ENCODE results near the gene SLX4IP. TPM values are rescaled to one million over a fixed set of nuclear protein-coding genes. Genes with fewer than 3 reads are reported as not detected.
"Not testable (repeated sequence)": the region's sequence is repeated elsewhere in the genome, so short reads cannot be mapped to it uniquely, and the experiment has no call there.

Gene SLX4IP
- total RNA-seq, 2 experiments from 2014 or later = 7.6 to 8.5 TPM

GRCh38 chr20:10597637-10598036, 162.5 kb downstream of the SLX4IP start:
- Mint-ChIP-seq H3K4me1 (peaks cover 2% of the 10 kb centered on the region), H3K9me3 (no peaks in the 10 kb centered on the region), H3K36me3 (peaks cover 13% of the 10 kb centered on the region), H3K27ac (no peak overlapping the region), H3K27me3 (no peaks in the 10 kb centered on the region), H3K4me3 (no peak overlapping the region)
- DNase-seq = no peak
- ATAC-seq (ENCODE audit: low read depth) = no peak
- POLR2A ChIA-PET = no interaction called here

- no peak for ATAC-seq (ENCODE audit: low read depth)
- Mint-ChIP-seq H3K9me3 (no peaks in the 10 kb centered on the region), H3K27me3 (no peaks in the 10 kb centered on the region), H3K27ac (no peak overlapping the region), H3K36me3 (peaks cover 21% of the 10 kb centered on the region), H3K4me3 (no peak overlapping the region), H3K4me1 (peaks cover 4% of the 10 kb centered on the region)
- DNase-seq = no peak
- POLR2A ChIA-PET = no interaction called here
Measured at GRCh38 chr20:10602221-10602871, 167.2 kb downstream of the SLX4IP start.

GRCh38 chr20:10603378-10603777, 168.3 kb downstream of the SLX4IP start:
- peaks cover 21% of the 10 kb centered on the region for H3K36me3 Mint-ChIP-seq
- DNase-seq (no peak), ATAC-seq (ENCODE audit: low read depth) (no peak)
- peaks cover 4% of the 10 kb centered on the region for H3K4me1 Mint-ChIP-seq
- POLR2A ChIA-PET = no interaction called here
- no peak overlapping the region for H3K27ac Mint-ChIP-seq
- no peak overlapping the region for H3K4me3 Mint-ChIP-seq
- H3K27me3 Mint-ChIP-seq = no peaks in the 10 kb centered on the region
- H3K9me3 Mint-ChIP-seq = no peaks in the 10 kb centered on the region

- Mint-ChIP-seq H3K36me3 (peaks cover 21% of the 10 kb centered on the region), H3K4me1 (peaks cover 4% of the 10 kb centered on the region), H3K27ac (no peak overlapping the region), H3K9me3 (no peaks in the 10 kb centered on the region), H3K27me3 (no peaks in the 10 kb centered on the region), H3K4me3 (no peak overlapping the region)
- ATAC-seq (ENCODE audit: low read depth) = no peak
- DNase-seq = no peak
- POLR2A ChIA-PET = no interaction called here
Measured at GRCh38 chr20:10603971-10604864, 169.1 kb downstream of the SLX4IP start.

- Mint-ChIP-seq H3K4me3 (no peak overlapping the region), H3K9me3 (no peaks in the 10 kb centered on the region), H3K4me1 (peaks cover 5% of the 10 kb centered on the region), H3K36me3 (peaks cover 23% of the 10 kb centered on the region), H3K27ac (no peak overlapping the region), H3K27me3 (no peaks in the 10 kb centered on the region)
- POLR2A ChIA-PET = no interaction called here
- ATAC-seq (ENCODE audit: low read depth) = no peak
- no peak for DNase-seq
Measured at GRCh38 chr20:10604865-10605440, 169.8 kb downstream of the SLX4IP start.

GRCh38 chr20:10605547-10606195, 170.6 kb downstream of the SLX4IP start:
- Mint-ChIP-seq H3K36me3 (peaks cover 21% of the 10 kb centered on the region), H3K4me1 (peaks cover 5% of the 10 kb centered on the region), H3K4me3 (no peak overlapping the region), H3K27me3 (no peaks in the 10 kb centered on the region), H3K27ac (no peak overlapping the region), H3K9me3 (no peaks in the 10 kb centered on the region)
- no peak for DNase-seq
- no peak for ATAC-seq (ENCODE audit: low read depth)
- POLR2A ChIA-PET = no interaction called here

- no peak for DNase-seq
- Mint-ChIP-seq H3K27me3 (no peaks in the 10 kb centered on the region), H3K27ac (no peak overlapping the region), H3K36me3 (peaks cover 6% of the 10 kb centered on the region), H3K4me1 (peaks cover 4% of the 10 kb centered on the region), H3K4me3 (no peak overlapping the region), H3K9me3 (no peaks in the 10 kb centered on the region)
- ATAC-seq (ENCODE audit: low read depth) = no peak
- POLR2A ChIA-PET = no interaction called here
Measured at GRCh38 chr20:10609276-10609675, 174.2 kb downstream of the SLX4IP start.

- peaks cover 4% of the 10 kb centered on the region for H3K4me1 Mint-ChIP-seq
- H3K27ac Mint-ChIP-seq = no peak overlapping the region
- peaks cover 4% of the 10 kb centered on the region for H3K36me3 Mint-ChIP-seq
- POLR2A ChIA-PET = no interaction called here
- no peak overlapping the region for H3K4me3 Mint-ChIP-seq
- ATAC-seq (ENCODE audit: low read depth) = no peak
- no peaks in the 10 kb centered on the region for H3K9me3 Mint-ChIP-seq
- no peak for DNase-seq
- H3K27me3 Mint-ChIP-seq = no peaks in the 10 kb centered on the region
Measured at GRCh38 chr20:10609770-10610169, 174.7 kb downstream of the SLX4IP start.

- no peaks in the 10 kb centered on the region for H3K9me3 Mint-ChIP-seq
- POLR2A ChIA-PET = no interaction called here
- H3K27me3 Mint-ChIP-seq = no peaks in the 10 kb centered on the region
- peaks cover 4% of the 10 kb centered on the region for H3K4me1 Mint-ChIP-seq
- DNase-seq (no peak), ATAC-seq (ENCODE audit: low read depth) (no peak)
- H3K36me3 Mint-ChIP-seq = peaks cover 5% of the 10 kb centered on the region
- H3K27ac Mint-ChIP-seq = no peak overlapping the region
- no peak overlapping the region for H3K4me3 Mint-ChIP-seq
Measured at GRCh38 chr20:10610251-10610650, 175.1 kb downstream of the SLX4IP start.

GRCh38 chr20:10611357-10611756, 176.3 kb downstream of the SLX4IP start:
- Mint-ChIP-seq H3K4me1 (peaks cover 4% of the 10 kb centered on the region), H3K9me3 (no peaks in the 10 kb centered on the region), H3K36me3 (peaks cover 10% of the 10 kb centered on the region), H3K27ac (no peak overlapping the region), H3K27me3 (no peaks in the 10 kb centered on the region), H3K4me3 (no peak overlapping the region)
- POLR2A ChIA-PET = no interaction called here
- no peak for DNase-seq
- ATAC-seq (ENCODE audit: low read depth) = no peak

GRCh38 chr20:10613426-10613825, 178.3 kb downstream of the SLX4IP start:
- H3K27ac Mint-ChIP-seq; POLR2A ChIA-PET; H3K4me1 Mint-ChIP-seq; H3K27me3 Mint-ChIP-seq; H3K4me3 Mint-ChIP-seq; H3K9me3 Mint-ChIP-seq; DNase-seq; ATAC-seq (ENCODE audit: low read depth): not testable (repeated sequence)
- H3K36me3 Mint-ChIP-seq = peaks cover 14% of the 10 kb centered on the region

GRCh38 chr20:10613911-10614310, 178.8 kb downstream of the SLX4IP start:
- Mint-ChIP-seq H3K27ac (no peak overlapping the region), H3K36me3 (peaks cover 14% of the 10 kb centered on the region), H3K4me3 (no peak overlapping the region), H3K9me3 (no peaks in the 10 kb centered on the region), H3K4me1 (peaks cover 4% of the 10 kb centered on the region), H3K27me3 (no peaks in the 10 kb centered on the region)
- DNase-seq = no peak
- ATAC-seq (ENCODE audit: low read depth) = no peak
- POLR2A ChIA-PET = no interaction called here

GRCh38 chr20:10616212-10616611, 181.1 kb downstream of the SLX4IP start:
- no peak for ATAC-seq (ENCODE audit: low read depth)
- peaks cover 12% of the 10 kb centered on the region for H3K36me3 Mint-ChIP-seq
- H3K4me3 Mint-ChIP-seq = no peak overlapping the region
- no peak for DNase-seq
- POLR2A ChIA-PET = no interaction called here
- no peak overlapping the region for H3K27ac Mint-ChIP-seq
- H3K9me3 Mint-ChIP-seq = no peaks in the 10 kb centered on the region
- H3K27me3 Mint-ChIP-seq = no peaks in the 10 kb centered on the region
- peaks cover 2% of the 10 kb centered on the region for H3K4me1 Mint-ChIP-seq

Data from activated naive CD8-positive, alpha-beta T cell treated with anti-CD3 and anti-CD28 coated beads, Interleukin-2, amount 10 ng/mL, durations not matched to agents 7 days and 5 days (primary cell).